Measurements from ENCODE around the gene FAM83E.

- no peak for TF ChIP-seq CTCF (conservative IDR thresholded peaks at IDR 0.05; ENCODE audit: low read length)
- no peak for TF ChIP-seq EZH2phosphoT487 (IDR thresholded peaks at IDR 0.05; ENCODE audit: borderline replicate concordance, low read depth, low read length)
Measured at GRCh38 chr19:48613024-48613851, 1.6 kb downstream of the FAM83E start.

All from OCI-LY7 (cell line).